ENCODE measurements around the gene SPPL2A.

Gene SPPL2A

DNA sequence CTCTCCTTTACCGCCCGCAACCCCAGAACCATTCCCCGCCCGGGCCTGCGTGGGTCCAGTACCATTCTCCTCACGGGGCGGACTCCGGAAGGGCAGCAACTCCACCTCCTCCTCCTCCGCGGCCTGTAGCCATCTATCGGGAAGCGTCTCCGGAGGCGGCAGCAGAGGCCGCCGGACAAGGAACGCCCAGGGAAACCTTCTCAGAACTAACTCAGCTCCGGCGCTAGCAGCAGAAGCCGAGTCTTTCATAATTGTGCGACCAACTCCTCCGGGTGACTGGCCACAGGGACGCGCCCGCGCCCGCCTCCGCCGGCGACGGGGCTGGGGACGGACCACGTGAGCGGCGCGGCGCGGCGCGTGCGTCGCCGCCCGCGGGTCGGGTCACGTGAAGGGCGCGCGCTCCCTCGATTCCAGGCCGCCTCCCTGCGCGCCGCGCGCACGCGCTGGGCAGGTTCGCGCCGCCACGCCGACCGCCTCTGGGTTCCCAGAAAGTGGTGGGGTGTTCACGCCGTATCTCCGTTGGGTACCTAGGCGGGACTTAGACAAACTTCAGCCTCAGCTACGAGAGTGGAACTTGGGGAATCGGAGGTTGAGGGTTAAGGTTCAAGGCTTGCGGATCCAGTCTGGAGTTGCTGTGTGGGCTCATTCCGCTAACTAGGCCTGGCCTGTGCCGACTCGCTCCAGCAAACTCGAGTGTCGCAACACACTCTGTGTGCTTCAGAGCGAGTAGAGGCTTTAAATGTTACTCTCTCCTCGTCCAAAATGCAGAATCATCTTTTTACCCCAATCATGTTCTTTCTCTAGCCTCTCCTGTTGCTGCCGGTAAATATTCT is 78.8 kb downstream of the SPPL2A start, which contains the start of gene TRPM7:
Gene TRPM7, minus strand, starts transcription at position 329 of the 833 bp plus-strand sequence. Its CDS starts 264 bp downstream, at position 65.
- DNase-seq (ENCODE audit: low spot score) = peak; percentile 83

DNA sequence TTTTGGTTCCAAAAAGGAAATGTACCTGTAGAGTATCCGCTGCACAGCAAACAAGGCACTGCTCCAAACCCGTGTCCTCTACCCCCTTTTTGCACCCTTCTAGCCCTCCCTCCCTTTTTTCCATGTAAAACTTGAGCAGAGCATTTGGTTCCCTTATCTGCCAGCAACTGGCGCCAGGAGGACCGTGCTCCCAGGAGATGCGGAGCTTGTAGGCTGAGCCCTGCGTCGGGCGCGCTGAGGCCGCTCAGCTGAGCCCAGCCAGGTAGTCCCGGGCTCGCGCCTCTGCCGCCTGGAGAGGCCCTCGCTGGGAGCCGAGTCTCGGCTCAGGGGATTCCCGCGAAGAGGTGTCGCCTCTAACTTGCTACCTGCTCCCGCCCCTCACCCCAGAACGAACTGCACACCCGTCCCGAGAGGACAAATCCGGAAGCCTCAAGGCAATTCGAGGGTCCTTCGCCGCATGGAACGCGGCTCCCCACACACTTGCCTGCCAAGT is 79.5 kb downstream of the SPPL2A start:
- DNase-seq (ENCODE audit: low spot score) = peak; percentile 65

DNA sequence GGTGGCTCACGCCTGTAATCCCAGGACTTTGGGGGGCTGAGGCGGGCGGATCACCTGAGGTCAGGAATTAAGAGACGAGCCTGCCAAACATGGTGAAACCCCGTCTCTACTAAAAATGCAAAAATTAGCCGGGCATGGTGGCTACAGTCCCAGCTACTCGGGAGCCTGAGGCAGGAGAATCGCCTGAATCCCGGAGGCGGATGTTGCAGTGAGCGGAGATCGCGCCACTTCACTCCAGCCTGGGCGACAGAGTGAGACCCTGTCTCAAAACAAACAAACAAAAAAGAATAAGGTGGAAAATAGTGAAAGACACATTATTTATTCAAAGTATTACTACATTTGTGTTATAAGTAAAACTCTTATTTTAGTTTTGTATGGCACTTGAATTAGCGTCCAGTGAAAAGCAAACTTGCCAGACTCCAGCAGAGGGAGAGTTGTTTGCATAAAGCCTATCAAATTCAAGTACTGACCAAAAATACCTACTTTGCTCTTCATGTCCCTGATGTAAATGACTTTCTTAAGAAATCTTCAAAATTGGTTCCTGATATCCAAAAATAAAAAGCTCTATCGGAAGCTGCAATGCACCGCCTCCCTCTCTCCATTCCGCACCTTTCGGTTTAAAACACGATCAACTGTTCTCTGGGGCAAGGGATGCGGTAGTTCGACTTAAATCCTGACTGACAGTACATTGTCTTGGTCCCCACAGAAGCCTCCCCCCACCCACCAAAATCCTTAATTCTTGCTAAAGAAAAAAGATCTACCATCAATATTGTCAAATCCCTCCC is 80.1 kb downstream of the SPPL2A start:
- peak; percentile 5 for DNase-seq (ENCODE audit: low spot score)

DNA sequence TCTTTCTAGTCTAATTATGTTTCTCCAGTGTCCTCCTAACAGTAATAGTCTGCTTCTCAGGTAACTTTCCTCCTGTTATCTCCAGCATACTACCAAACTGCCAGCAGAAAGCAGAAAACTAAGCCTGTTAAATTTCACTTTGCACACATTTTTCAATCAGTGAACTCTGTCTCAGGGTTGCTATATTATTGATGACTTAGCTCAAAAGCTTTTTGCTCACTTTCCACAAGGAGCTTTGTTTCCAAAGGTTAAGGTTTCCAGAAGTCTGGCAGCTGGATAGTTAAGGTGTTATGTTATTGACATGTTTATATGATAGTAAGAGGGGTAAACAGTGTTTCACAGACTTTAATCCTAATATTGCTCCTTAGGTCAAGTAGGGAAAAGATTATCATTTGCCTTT is 84.0 kb downstream of the SPPL2A start:
- no peak for DNase-seq (ENCODE audit: low spot score)

DNA sequence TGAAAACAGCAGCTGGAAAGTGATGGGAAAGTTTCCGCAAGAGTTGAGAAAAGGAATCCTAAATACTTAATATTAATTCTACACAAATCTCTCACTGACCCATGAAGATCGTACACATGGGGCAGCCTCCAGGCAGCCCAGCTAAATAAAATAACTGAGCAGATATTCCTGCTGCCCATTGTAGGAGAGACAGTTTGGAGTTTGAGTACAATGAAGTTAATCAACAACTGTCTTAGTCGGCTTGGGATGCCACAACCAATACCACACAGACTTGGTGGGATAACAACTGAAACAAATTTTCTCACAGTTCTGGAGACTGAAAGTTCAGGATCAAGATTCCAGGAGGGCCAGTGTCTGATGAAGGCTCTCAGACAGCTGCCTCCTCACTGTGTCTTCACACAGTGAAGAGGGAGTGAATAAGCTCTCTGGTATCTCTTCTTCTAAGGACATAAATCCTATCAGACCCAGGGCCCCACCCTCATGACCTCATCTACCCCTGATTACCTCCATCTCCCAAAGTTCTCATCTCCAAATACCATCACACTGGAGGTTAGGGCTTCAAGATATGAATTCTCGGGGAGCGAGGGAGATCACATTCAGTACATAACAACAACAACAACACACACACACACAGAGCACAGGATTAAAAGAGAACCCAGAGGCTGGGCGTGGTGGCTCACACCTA is 88.6 kb downstream of the SPPL2A start:
- DNase-seq (ENCODE audit: low spot score) = no peak

DNA sequence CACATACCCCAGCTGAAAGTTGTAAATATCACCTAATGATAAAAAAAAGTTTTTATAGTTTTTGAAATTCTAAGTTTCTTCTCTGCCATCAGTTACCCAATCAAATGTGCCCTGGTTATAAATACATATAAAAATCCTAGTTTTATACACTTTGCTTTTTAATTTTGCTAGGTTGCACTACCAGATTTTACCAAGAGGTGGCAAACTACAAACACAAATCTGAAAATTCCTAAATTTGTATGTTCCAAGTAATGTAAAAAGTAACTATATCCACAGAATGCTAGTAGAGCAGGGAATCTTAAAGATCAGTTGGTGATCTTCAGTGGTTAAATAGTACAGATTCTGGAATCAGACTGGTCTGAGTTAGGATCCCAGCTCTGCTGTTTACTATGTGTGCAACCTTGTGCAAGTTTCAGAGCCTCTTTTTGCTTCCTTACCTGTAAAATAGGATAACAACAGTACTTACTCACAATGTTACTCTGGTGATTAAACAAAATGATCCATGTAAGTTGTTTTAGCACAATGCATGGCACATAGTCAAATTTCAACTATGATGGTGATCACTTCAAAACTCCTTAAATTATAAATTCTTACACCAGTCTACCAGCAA is 89.9 kb downstream of the SPPL2A start:
- peak; percentile 21 for DNase-seq (ENCODE audit: low spot score)

DNA sequence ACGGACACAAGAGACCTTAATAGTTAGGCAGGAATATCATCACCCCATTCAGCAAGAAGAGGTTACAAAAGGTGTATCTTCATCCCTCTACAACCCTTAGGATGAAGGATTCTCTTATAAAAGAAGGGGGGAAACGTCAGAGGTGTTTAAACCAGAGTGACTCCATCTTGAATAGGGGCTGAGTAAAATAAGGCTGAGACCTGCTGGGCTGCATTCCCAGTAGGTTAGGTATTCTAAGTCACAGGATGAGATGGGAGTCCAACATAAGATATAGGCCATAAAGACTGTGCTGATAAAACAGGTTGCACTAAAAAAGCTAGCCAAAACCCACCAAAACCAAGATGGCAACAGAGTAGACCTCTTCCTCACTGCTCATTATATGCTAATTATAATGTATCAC is 95.4 kb downstream of the SPPL2A start:
- no peak for DNase-seq (ENCODE audit: low spot score)

DNA sequence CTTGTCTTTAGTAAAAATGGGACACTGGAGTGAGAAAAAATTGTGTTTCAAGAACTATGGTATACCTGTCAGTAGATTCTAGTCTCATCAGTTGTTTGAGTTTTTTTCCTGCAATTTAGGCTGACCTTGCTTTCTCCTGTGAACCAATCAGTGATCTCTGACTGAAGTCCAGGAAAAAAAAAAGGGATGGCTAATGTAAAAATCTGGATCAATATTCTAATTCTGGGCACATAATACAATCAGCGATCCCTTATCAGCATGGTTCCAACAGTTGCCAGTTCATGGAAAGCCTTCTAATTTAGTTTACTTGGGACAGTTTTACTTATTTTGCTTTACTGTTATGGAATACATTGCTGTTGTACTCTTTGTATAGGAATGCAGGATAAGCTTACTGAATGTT is 95.9 kb downstream of the SPPL2A start:
- DNase-seq (ENCODE audit: low spot score) = no peak

DNA sequence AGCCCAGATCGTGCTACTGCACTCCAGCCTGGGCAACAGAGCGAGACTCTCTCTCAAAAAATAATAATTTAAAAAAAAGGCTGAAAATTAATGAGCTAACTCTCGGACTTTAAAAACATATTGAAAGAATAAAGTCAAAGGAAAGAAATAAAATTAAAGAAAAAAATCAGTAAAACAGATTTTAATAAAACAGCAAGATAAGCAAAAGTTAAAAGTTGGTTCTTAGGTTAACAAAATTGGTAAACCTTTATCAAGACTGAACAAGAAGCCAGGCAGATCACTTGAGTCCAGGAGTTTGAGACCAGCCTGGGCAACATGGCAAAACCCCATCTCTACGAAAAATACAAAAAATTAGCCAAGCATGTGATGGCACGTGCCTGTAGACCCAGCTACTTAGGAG is 99.6 kb downstream of the SPPL2A start:
- no peak for DNase-seq (ENCODE audit: low spot score)

DNA sequence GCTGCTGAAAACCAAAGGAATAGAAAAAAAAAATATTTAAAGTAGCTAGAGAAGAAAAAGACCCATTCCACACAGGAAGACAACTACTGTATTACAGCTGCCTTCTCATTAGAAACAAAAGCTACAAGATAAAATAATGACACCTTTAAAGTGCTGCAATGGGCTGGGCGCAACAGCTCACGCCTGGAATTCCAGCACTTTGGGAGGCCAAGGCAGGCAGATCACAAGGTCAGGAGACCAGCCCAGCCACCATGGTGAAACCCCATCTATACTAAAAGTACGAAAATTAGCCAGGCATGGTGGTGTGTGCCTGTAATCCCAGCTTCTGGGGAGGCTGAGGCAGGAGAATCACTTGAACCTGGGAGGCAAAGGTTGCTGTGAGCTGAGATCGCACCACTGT is 110.0 kb downstream of the SPPL2A start:
- DNase-seq (ENCODE audit: low spot score) = no peak

DNA sequence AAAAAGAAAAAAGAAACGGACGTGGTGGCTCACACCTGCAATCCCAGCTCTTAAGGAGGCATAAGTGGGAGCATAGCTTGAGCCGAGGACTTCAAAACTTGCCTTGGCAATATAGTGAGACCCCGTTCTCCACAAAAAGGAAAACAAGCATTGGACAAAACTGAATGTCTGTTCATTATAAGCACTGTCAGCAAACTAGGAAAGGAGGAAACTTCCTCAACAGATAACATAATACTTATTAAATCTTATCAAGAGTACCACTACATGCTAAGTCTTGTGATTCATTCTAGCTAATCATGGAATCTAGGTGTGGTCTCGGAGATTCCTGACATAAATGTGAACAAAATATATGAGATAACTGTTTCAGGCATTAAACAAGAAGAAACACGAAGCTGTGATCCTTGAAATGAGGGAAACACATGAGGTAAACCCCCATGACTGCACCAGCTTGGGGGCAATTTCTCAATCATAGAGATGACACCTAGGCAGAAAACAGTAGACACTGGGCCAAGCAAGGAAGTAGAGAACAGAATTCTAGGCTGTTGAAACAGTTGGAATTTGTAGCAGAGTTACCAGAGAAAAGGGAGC is 112.3 kb downstream of the SPPL2A start:
- no peak for DNase-seq (ENCODE audit: low spot score)

DNA sequence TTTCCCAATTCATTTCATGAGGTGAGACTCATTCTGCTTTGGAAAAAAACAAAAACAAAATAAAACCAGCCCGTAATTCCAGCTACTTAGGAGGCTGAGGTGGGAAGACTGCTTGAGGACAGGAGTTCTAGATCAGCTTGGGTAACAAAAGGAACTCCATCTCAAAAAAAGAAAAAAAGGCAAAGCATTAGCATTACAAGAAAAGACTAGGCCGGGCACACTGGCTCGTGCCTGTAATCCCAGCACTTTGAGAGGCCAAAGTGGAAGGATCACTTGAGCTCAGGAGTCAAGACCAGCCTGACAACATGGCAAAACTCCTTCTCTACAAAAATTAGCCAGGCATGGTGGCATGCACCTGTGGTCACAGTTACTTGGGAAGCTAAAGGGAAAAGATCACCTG is 112.8 kb downstream of the SPPL2A start:
- no peak for DNase-seq (ENCODE audit: low spot score)

Small RNA genes within 50 kb of the gene (small RNA-seq; reads per million reads assigned to genes)
- 0 reads per million in 2 experiments for gene AC012100.1
- gene RN7SL354P = 0 reads per million in 2 experiments
